Tibial nerve (tissue), 4 donors: ENCODE data around the gene TNNI3K.

Experiments
- EP300 ChIP-seq, 2 donors: sonication (generic); formaldehyde crosslinking; IDR thresholded peaks; one replicate each; pipeline ENCODE4 v1.6.1; 2017; ENCODE audit warnings: antibody characterized with exemption in 2 of 2, mild to moderate bottlenecking in 1 of 2
- POLR2A ChIP-seq, 2 donors: fragments of 450-650 bp; IDR thresholded peaks; one replicate each; pipeline ENCODE4 v1.6.1; 2017; ENCODE audit warnings: antibody characterized with exemption in 2 of 2, mild to moderate bottlenecking in 2 of 2, moderate library complexity in 2 of 2
- TF ChIP-seq, protein P1 (sequence below), 5 experiments: fragments of 200-600 bp in 3 of 5; fragments of 450-650 bp in 2 of 5; sonication (generic) in 3 of 5; IDR thresholded peaks; one replicate each; pipeline ENCODE4 v1.5.1; 2016 to 2019; ENCODE audit warnings: antibody characterized with exemption in 5 of 5, mild to moderate bottlenecking in 3 of 5, moderate library complexity in 2 of 5

DNA sequence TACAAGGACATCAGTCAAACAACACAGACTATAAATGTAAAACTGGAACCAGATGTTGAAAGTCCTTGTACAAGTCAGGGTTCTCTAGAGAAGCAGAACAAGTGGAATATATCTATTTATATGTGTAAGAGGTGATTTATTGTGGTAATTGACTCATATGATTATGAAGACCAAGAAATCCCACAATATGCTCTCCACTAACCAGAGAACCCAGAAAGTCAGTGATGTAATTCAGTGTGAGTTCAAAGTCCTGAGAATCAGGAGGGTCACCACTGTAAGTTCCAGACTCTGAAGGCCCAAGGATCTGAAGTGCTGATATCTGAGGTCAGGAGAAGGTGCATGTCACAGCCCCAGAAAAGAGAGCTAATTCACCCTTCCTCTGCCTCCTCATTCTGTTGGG is 220.2 kb downstream of the TNNI3K start:
- TF ChIP-seq, protein P1, sequence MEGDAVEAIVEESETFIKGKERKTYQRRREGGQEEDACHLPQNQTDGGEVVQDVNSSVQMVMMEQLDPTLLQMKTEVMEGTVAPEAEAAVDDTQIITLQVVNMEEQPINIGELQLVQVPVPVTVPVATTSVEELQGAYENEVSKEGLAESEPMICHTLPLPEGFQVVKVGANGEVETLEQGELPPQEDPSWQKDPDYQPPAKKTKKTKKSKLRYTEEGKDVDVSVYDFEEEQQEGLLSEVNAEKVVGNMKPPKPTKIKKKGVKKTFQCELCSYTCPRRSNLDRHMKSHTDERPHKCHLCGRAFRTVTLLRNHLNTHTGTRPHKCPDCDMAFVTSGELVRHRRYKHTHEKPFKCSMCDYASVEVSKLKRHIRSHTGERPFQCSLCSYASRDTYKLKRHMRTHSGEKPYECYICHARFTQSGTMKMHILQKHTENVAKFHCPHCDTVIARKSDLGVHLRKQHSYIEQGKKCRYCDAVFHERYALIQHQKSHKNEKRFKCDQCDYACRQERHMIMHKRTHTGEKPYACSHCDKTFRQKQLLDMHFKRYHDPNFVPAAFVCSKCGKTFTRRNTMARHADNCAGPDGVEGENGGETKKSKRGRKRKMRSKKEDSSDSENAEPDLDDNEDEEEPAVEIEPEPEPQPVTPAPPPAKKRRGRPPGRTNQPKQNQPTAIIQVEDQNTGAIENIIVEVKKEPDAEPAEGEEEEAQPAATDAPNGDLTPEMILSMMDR (IDR thresholded peaks at IDR 0.05): no peak
- TF ChIP-seq EP300 (IDR thresholded peaks at IDR 0.05) (no peak), POLR2A (IDR thresholded peaks at IDR 0.05) (no peak)
